Stimulated activated CD8-positive, alpha-beta memory T cell treated with anti-CD3 and anti-CD28 coated beads, Interleukin-2, amount 100 ng/mL, for 1 hour (primary cell): ENCODE measurements around the gene CLDN20.
A peak's percentile ranks its signal among the peaks of the same experiment; 100 is the strongest.
"Not testable (repeated sequence)": the region's sequence is repeated elsewhere in the genome, so short reads cannot be mapped to it uniquely, and the experiment has no call there.

Source experiments
- DNase-seq, 2 donors: peaks; one replicate each; pipeline ENCODE4 v3.0.0-alpha.2; 2020; ENCODE audit warnings: low read depth in 2 of 2

CLDN20 gene

GRCh38 chr6:155312950-155313349, 49.1 kb downstream of the CLDN20 start:
- not testable (repeated sequence) for DNase-seq

DNA sequence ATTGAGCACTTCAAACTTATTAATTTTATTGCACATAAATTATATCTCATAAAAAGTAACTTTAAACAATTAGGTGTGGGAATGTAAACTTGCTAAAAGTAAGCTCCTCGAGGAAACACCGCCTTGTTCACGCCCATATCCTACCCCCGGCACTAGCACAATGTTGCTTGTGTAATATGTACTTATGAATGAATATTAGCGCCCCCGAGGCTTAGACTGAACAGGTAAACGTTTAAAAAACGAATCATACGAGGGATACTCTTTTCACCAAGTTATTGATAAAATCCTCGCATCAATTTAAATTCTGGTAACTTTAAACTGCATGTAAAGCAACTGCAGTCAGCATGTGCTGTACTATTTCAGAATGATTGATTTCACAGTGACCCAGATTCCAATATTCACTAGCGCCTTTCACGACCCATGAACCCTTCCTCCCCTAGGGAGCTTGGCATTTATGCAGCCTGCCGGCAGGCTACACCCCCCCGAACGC, 49.8 kb downstream of the CLDN20 start:
- peak in 1 of 2 donors; percentile 29 for DNase-seq

GRCh38 chr6:155314092-155314772, 50.4 kb downstream of the CLDN20 start, which contains the start of gene TFB1M:
Gene TFB1M, minus strand, starts transcription at chr6:155314484. Its CDS starts 56 bp downstream, at chr6:155314428.
- DNase-seq = peak; percentile 93 to 95

- DNase-seq = peak in 1 of 2 donors; percentile 24
Observed at GRCh38 chr6:155314773-155315515, 51.1 kb downstream of the CLDN20 start.

DNA sequence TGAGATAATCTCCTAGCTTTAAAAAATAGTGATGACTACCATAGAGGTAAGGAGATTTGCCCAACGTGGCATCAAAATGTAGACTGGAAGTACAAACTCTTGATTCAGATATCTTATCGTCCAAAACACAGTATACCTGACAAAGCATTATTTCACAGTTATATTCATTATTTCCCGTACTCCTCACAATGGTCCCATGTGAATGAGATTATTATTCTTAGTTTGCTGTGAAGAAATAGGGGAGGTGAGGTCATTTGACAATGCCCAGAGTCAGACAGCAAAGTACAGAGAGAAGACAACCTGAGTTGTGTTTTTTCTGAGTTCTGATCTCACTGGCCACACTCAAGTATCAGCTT, 51.7 kb downstream of the CLDN20 start:
- DNase-seq = no peak

GRCh38 chr6:155316419-155316818, 52.6 kb downstream of the CLDN20 start:
- DNase-seq = no peak

- no peak for DNase-seq
Observed at GRCh38 chr6:155317186-155317585, 53.4 kb downstream of the CLDN20 start.

DNA sequence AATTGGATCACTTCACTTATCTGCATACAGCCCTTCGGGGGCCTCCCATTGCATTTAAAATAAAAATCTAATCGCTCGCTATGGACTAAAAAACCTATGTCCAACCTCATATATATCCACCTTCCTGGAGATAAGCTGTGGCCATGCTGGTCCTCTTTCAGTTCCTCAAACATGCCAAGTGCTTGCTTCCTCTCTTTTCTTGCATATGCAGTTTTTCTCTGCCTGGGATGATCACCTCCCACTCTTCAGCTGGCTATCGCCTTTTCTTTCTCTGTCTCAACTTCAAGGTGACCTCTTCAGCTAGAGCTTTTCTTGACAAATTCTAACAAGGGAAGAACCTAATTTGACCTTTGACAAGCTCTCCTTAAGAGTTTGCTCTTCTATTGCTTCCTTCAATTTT, 56.1 kb downstream of the CLDN20 start:
- DNase-seq = no peak

GRCh38 chr6:155324172-155324571, 60.4 kb downstream of the CLDN20 start:
- DNase-seq = no peak

DNA sequence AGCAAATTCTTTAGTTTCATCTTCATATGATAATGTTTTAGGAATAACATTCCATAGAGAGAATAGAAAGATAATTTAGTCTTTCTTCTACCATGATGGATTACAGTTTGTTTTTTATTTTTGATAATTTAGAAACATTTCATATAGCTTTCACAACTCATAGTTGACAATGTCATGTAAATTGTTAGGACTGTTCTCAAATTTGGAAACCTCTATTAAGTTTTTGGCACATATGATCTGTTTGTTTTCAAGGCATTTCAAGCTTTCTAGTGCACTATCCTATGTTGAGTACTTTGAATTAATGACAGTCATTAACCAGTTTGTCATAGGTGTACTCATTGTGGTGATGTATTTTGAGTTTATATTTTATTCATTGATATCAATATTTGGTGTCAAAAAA, 61.2 kb downstream of the CLDN20 start:
- DNase-seq = no peak

DNA sequence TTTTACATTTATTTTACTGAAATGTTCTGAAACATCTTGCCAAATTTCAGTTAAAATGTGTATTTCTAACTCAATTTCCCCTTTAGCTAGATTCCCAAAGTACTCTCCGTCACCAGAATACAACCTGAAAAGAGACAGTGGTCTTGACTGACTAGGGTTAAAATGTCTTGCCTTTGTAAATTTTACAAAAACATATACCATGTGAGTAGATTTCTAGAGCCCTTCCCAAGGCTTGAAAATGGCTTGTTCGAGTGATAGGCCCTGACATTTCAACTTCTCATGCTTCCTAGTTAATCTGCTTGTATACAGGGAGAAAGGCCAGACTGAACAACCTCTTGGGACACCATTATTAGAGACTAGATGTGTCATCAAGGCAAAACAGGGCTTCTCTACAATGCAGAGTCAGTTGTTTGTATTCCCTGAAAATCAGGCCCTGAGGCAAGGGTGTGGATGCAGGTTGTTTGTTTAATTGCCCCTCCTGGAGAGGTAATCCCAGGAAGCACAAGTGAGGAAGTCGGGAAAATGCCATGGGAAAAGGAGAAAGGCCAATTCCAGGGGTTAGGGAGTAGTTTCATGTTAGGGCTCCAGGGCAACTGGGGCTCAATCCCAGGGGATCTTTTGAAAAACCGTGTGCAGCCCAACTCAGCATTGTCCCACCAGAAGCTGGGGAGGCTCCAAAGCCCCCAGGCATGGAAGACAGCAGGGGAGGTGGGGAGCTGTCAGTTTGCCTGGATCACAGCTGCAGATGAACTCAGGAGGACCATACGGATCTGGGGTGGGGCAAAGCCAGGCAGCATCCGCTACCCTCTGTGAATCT, 62.1 kb downstream of the CLDN20 start:
- no peak for DNase-seq
